MM.1S (cell line): ENCODE results near the gene RUBCN.
"Not testable (repeated sequence)": the region's sequence is repeated elsewhere in the genome, so short reads cannot be mapped to it uniquely, and the experiment has no call there.

Source experiments
- EZH2 ChIP-seq: fragments of 300-600 bp; sonication (generic); optimal IDR thresholded peaks from 2 replicates; pipeline ENCODE3; 2017; ENCODE audit warnings: low read depth, mild to moderate bottlenecking, antibody characterized with exemption, low read length, mixed read lengths
- TF ChIP-seq, protein P1 (sequence below): fragments of 300-600 bp; sonication (generic); IDR thresholded peaks from 2 replicates; pipeline ENCODE4 v1.5.1; 2016; ENCODE audit warnings: antibody characterized with exemption, low read length, mixed read lengths

DNA sequence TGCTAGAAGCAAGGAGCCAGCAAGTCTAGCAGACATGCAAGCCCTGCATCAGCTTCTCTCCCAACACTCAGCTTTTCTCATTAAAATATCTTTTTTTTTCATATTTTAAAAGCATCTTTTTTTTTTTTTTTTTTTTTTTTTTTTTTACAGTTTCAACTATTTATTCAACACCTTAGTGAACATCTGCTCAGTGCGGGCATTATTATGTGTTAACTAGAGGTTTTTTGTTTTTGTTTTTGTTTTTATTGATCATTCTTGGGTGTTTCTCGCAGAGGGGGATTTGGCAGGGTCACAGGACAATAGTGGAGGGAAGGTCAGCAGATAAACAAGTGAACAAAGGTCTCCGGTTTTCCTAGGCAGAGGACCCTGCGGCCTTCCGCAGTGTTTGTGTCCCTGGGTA lies 5.9 kb downstream of the RUBCN start:
- TF ChIP-seq, protein P1, sequence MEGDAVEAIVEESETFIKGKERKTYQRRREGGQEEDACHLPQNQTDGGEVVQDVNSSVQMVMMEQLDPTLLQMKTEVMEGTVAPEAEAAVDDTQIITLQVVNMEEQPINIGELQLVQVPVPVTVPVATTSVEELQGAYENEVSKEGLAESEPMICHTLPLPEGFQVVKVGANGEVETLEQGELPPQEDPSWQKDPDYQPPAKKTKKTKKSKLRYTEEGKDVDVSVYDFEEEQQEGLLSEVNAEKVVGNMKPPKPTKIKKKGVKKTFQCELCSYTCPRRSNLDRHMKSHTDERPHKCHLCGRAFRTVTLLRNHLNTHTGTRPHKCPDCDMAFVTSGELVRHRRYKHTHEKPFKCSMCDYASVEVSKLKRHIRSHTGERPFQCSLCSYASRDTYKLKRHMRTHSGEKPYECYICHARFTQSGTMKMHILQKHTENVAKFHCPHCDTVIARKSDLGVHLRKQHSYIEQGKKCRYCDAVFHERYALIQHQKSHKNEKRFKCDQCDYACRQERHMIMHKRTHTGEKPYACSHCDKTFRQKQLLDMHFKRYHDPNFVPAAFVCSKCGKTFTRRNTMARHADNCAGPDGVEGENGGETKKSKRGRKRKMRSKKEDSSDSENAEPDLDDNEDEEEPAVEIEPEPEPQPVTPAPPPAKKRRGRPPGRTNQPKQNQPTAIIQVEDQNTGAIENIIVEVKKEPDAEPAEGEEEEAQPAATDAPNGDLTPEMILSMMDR: not testable (repeated sequence)
- TF ChIP-seq EZH2: not testable (repeated sequence)
